ENCODE data around the gene NEK10.
"Not testable (repeated sequence)": the region's sequence is repeated elsewhere in the genome, so short reads cannot be mapped to it uniquely, and the experiment has no call there.

Gene NEK10

GRCh38 chr3:27328982-27329762, 40.0 kb downstream of the NEK10 start:
- not testable (repeated sequence) for H3K27ac Mint-ChIP-seq, DNase-seq, H3K4me1 Mint-ChIP-seq, H3K27me3 Mint-ChIP-seq, ATAC-seq, H3K4me3 Mint-ChIP-seq
- peaks cover 9 to 11% of the 10 kb centered on the region in 2 donors for H3K9me3 Mint-ChIP-seq

GRCh38 chr3:27326629-27327545, 42.3 kb downstream of the NEK10 start:
- ATAC-seq (no peak), DNase-seq (no peak)
- Mint-ChIP-seq H3K27me3 (no peaks in the 10 kb centered on the region), H3K4me3 (no peak overlapping the region), H3K4me1 (no peaks in the 10 kb centered on the region), H3K27ac (no peak overlapping the region), H3K9me3 (peaks cover 5 to 11% of the 10 kb centered on the region in 2 donors)

GRCh38 chr3:27326202-27326601, 43.0 kb downstream of the NEK10 start:
- Mint-ChIP-seq H3K27me3 (no peaks in the 10 kb centered on the region), H3K4me3 (no peak overlapping the region), H3K27ac (no peak overlapping the region), H3K4me1 (no peaks in the 10 kb centered on the region), H3K9me3 (peaks cover 5 to 11% of the 10 kb centered on the region in 2 donors)
- no peak for ATAC-seq
- no peak for DNase-seq

GRCh38 chr3:27325419-27325818, 43.8 kb downstream of the NEK10 start:
- Mint-ChIP-seq H3K4me3 (no peak overlapping the region), H3K4me1 (no peaks in the 10 kb centered on the region), H3K27ac (no peak overlapping the region), H3K9me3 (peaks cover 5 to 11% of the 10 kb centered on the region in 2 donors), H3K27me3 (no peaks in the 10 kb centered on the region)
- DNase-seq: no peak
- ATAC-seq: no peak

- Mint-ChIP-seq H3K27ac (no peak overlapping the region), H3K4me1 (no peaks in the 10 kb centered on the region), H3K9me3 (peaks cover 5 to 11% of the 10 kb centered on the region in 2 donors), H3K4me3 (no peak overlapping the region), H3K27me3 (no peaks in the 10 kb centered on the region)
- no peak for ATAC-seq
- DNase-seq: no peak
Observed at GRCh38 chr3:27324686-27325085, 44.5 kb downstream of the NEK10 start.

GRCh38 chr3:27323087-27323570, 46.1 kb downstream of the NEK10 start:
- no peak for DNase-seq
- no peaks in the 10 kb centered on the region for H3K27me3 Mint-ChIP-seq
- peaks cover under 1 to 2% of the 10 kb centered on the region in 2 donors for H3K9me3 Mint-ChIP-seq
- H3K4me1 Mint-ChIP-seq: no peaks in the 10 kb centered on the region
- no peak overlapping the region for H3K4me3 Mint-ChIP-seq
- H3K27ac Mint-ChIP-seq: no peak overlapping the region
- no peak for ATAC-seq

- Mint-ChIP-seq H3K4me1 (no peaks in the 10 kb centered on the region), H3K27ac (no peak overlapping the region), H3K4me3 (no peak overlapping the region), H3K27me3 (no peaks in the 10 kb centered on the region), H3K9me3 (no peaks in the 10 kb centered on the region)
- DNase-seq (no peak), ATAC-seq (no peak)
Observed at GRCh38 chr3:27322634-27323033, 46.5 kb downstream of the NEK10 start.

GRCh38 chr3:27319847-27320526, 49.2 kb downstream of the NEK10 start:
- Mint-ChIP-seq H3K27me3 (no peaks in the 10 kb centered on the region), H3K27ac (no peak overlapping the region), H3K4me1 (no peaks in the 10 kb centered on the region), H3K4me3 (no peak overlapping the region), H3K9me3 (no peaks in the 10 kb centered on the region)
- DNase-seq (no peak), ATAC-seq (no peak)

- DNase-seq: no peak
- no peaks in the 10 kb centered on the region for H3K9me3 Mint-ChIP-seq
- no peak overlapping the region for H3K27ac Mint-ChIP-seq
- no peak for ATAC-seq
- no peaks in the 10 kb centered on the region for H3K4me1 Mint-ChIP-seq
- no peaks in the 10 kb centered on the region for H3K27me3 Mint-ChIP-seq
- no peak overlapping the region for H3K4me3 Mint-ChIP-seq
Observed at GRCh38 chr3:27319304-27319703, 49.9 kb downstream of the NEK10 start.

- DNase-seq (no peak), ATAC-seq (no peak)
- no peak overlapping the region for H3K27ac Mint-ChIP-seq
- no peak overlapping the region for H3K4me3 Mint-ChIP-seq
- no peaks in the 10 kb centered on the region for H3K9me3 Mint-ChIP-seq
- H3K4me1 Mint-ChIP-seq: no peaks in the 10 kb centered on the region
- H3K27me3 Mint-ChIP-seq: no peaks in the 10 kb centered on the region
Observed at GRCh38 chr3:27317096-27317495, 52.1 kb downstream of the NEK10 start.

- no peaks in the 10 kb centered on the region for H3K9me3 Mint-ChIP-seq
- ATAC-seq (no peak), DNase-seq (no peak)
- no peak overlapping the region for H3K4me3 Mint-ChIP-seq
- no peaks in the 10 kb centered on the region for H3K4me1 Mint-ChIP-seq
- H3K27me3 Mint-ChIP-seq: no peaks in the 10 kb centered on the region
- no peak overlapping the region for H3K27ac Mint-ChIP-seq
Observed at GRCh38 chr3:27315003-27315402, 54.2 kb downstream of the NEK10 start.

- no peaks in the 10 kb centered on the region for H3K9me3 Mint-ChIP-seq
- no peaks in the 10 kb centered on the region for H3K4me1 Mint-ChIP-seq
- H3K4me3 Mint-ChIP-seq: no peak overlapping the region
- DNase-seq (peak in 1 of 2 donors; percentile 3), ATAC-seq (peak; percentile 58)
- no peaks in the 10 kb centered on the region for H3K27me3 Mint-ChIP-seq
- H3K27ac Mint-ChIP-seq: no peak overlapping the region
Observed at GRCh38 chr3:27312044-27312668, 57.0 kb downstream of the NEK10 start.

GRCh38 chr3:27311400-27311799, 57.8 kb downstream of the NEK10 start:
- H3K9me3 Mint-ChIP-seq: no peaks in the 10 kb centered on the region
- no peak overlapping the region for H3K27ac Mint-ChIP-seq
- ATAC-seq (no peak), DNase-seq (no peak)
- H3K4me3 Mint-ChIP-seq: no peak overlapping the region
- H3K4me1 Mint-ChIP-seq: no peaks in the 10 kb centered on the region
- H3K27me3 Mint-ChIP-seq: no peaks in the 10 kb centered on the region

- no peak overlapping the region for H3K27ac Mint-ChIP-seq
- no peaks in the 10 kb centered on the region for H3K4me1 Mint-ChIP-seq
- ATAC-seq (no peak), DNase-seq (no peak)
- H3K27me3 Mint-ChIP-seq: no peaks in the 10 kb centered on the region
- no peak overlapping the region for H3K4me3 Mint-ChIP-seq
- H3K9me3 Mint-ChIP-seq: no peaks in the 10 kb centered on the region
Observed at GRCh38 chr3:27310688-27311087, 58.5 kb downstream of the NEK10 start.

GRCh38 chr3:27307566-27307965, 61.6 kb downstream of the NEK10 start:
- Mint-ChIP-seq H3K27ac (no peak overlapping the region), H3K9me3 (no peaks in the 10 kb centered on the region), H3K4me1 (no peaks in the 10 kb centered on the region), H3K27me3 (no peaks in the 10 kb centered on the region), H3K4me3 (no peak overlapping the region)
- no peak for ATAC-seq
- DNase-seq: no peak
